Activated T-cell treated with anti-CD3 and anti-CD28 coated beads, Interleukin-2, amount 50 U/mL, for 24 hours (primary cell): ENCODE results near the gene DCAF15.
"Not testable (repeated sequence)": the region's sequence is repeated elsewhere in the genome, so short reads cannot be mapped to it uniquely, and the experiment has no call there.

Experiments
- DNase-seq: peaks from one replicate; pipeline ENCODE4 v3.0.0-alpha.2; 2020
- H3K27ac Mint-ChIP-seq: 2 replicates; pipeline ENCODE4 v1.8.0; 2020; ENCODE audit warnings: mild to moderate bottlenecking, mixed read lengths
- H3K27me3 Mint-ChIP-seq: 2 replicates; pipeline ENCODE4 v1.8.0; 2020; ENCODE audit warnings: mixed read lengths
- H3K36me3 Mint-ChIP-seq: 2 replicates; pipeline ENCODE4 v1.8.0; 2020; ENCODE audit warnings: low read depth, mixed read lengths
- H3K4me1 Mint-ChIP-seq: 2 replicates; pipeline ENCODE4 v1.8.0; 2020; ENCODE audit warnings: low read depth, mixed read lengths
- H3K4me3 Mint-ChIP-seq: 2 replicates; pipeline ENCODE4 v1.8.0; 2020; ENCODE audit warnings: mild to moderate bottlenecking, moderate library complexity, mixed read lengths
- H3K9me3 Mint-ChIP-seq: 2 replicates; pipeline ENCODE4 v1.8.0; 2020; ENCODE audit warnings: mixed read lengths

Gene DCAF15

GRCh38 chr19:13959962-13960862, 7.9 kb downstream of the DCAF15 start:
- Mint-ChIP-seq H3K27me3 (no peaks in the 10 kb centered on the region), H3K36me3 (peaks cover 73% of the 10 kb centered on the region), H3K4me3 (no peak overlapping the region), H3K4me1 (no peaks in the 10 kb centered on the region), H3K9me3 (no peaks in the 10 kb centered on the region), H3K27ac (peak overlapping the region; percentile 40)
- no peak for DNase-seq

GRCh38 chr19:13960863-13961784, 8.8 kb downstream of the DCAF15 start:
- H3K36me3 Mint-ChIP-seq: peaks cover 71% of the 10 kb centered on the region
- peak overlapping the region; percentile 55 for H3K27ac Mint-ChIP-seq
- no peaks in the 10 kb centered on the region for H3K9me3 Mint-ChIP-seq
- no peaks in the 10 kb centered on the region for H3K4me1 Mint-ChIP-seq
- no peaks in the 10 kb centered on the region for H3K27me3 Mint-ChIP-seq
- no peak overlapping the region for H3K4me3 Mint-ChIP-seq
- no peak for DNase-seq

- Mint-ChIP-seq H3K36me3 (peaks cover 69% of the 10 kb centered on the region), H3K27ac (peak overlapping the region; percentile 55), H3K4me1 (no peaks in the 10 kb centered on the region), H3K27me3 (no peaks in the 10 kb centered on the region), H3K4me3 (no peak overlapping the region), H3K9me3 (no peaks in the 10 kb centered on the region)
- no peak for DNase-seq
Observed at GRCh38 chr19:13961826-13962698, 9.8 kb downstream of the DCAF15 start.

GRCh38 chr19:13962699-13963602, 10.6 kb downstream of the DCAF15 start:
- H3K27me3 Mint-ChIP-seq: no peaks in the 10 kb centered on the region
- peaks cover 69% of the 10 kb centered on the region for H3K36me3 Mint-ChIP-seq
- no peaks in the 10 kb centered on the region for H3K9me3 Mint-ChIP-seq
- DNase-seq: no peak
- no peak overlapping the region for H3K4me3 Mint-ChIP-seq
- H3K4me1 Mint-ChIP-seq: no peaks in the 10 kb centered on the region
- no peak overlapping the region for H3K27ac Mint-ChIP-seq

- Mint-ChIP-seq H3K36me3 (peaks cover 66% of the 10 kb centered on the region), H3K9me3 (no peaks in the 10 kb centered on the region), H3K27me3 (no peaks in the 10 kb centered on the region), H3K4me3 (no peak overlapping the region), H3K27ac (no peak overlapping the region), H3K4me1 (no peaks in the 10 kb centered on the region)
- no peak for DNase-seq
Observed at GRCh38 chr19:13963603-13964105, 11.3 kb downstream of the DCAF15 start.

GRCh38 chr19:13964776-13965175, 12.5 kb downstream of the DCAF15 start:
- no peaks in the 10 kb centered on the region for H3K9me3 Mint-ChIP-seq
- no peak overlapping the region for H3K4me3 Mint-ChIP-seq
- no peaks in the 10 kb centered on the region for H3K27me3 Mint-ChIP-seq
- no peak for DNase-seq
- peak overlapping the region; percentile 53 for H3K27ac Mint-ChIP-seq
- H3K36me3 Mint-ChIP-seq: peaks cover 68% of the 10 kb centered on the region
- no peaks in the 10 kb centered on the region for H3K4me1 Mint-ChIP-seq

- H3K4me3 Mint-ChIP-seq: no peak overlapping the region
- DNase-seq: no peak
- H3K27me3 Mint-ChIP-seq: no peaks in the 10 kb centered on the region
- H3K27ac Mint-ChIP-seq: peak overlapping the region; percentile 37
- H3K9me3 Mint-ChIP-seq: no peaks in the 10 kb centered on the region
- no peaks in the 10 kb centered on the region for H3K4me1 Mint-ChIP-seq
- H3K36me3 Mint-ChIP-seq: peaks cover 66% of the 10 kb centered on the region
Observed at GRCh38 chr19:13965377-13965896, 13.1 kb downstream of the DCAF15 start.

GRCh38 chr19:13965926-13966683, 13.8 kb downstream of the DCAF15 start:
- H3K4me1 Mint-ChIP-seq: no peaks in the 10 kb centered on the region
- no peak overlapping the region for H3K27ac Mint-ChIP-seq
- H3K36me3 Mint-ChIP-seq: peaks cover 64% of the 10 kb centered on the region
- H3K9me3 Mint-ChIP-seq: no peaks in the 10 kb centered on the region
- H3K4me3 Mint-ChIP-seq: no peak overlapping the region
- H3K27me3 Mint-ChIP-seq: no peaks in the 10 kb centered on the region
- DNase-seq: no peak

GRCh38 chr19:13966684-13967128, 14.4 kb downstream of the DCAF15 start:
- DNase-seq: no peak
- Mint-ChIP-seq H3K4me1 (no peaks in the 10 kb centered on the region), H3K9me3 (no peaks in the 10 kb centered on the region), H3K27me3 (no peaks in the 10 kb centered on the region), H3K4me3 (no peak overlapping the region), H3K27ac (no peak overlapping the region), H3K36me3 (peaks cover 63% of the 10 kb centered on the region)

- H3K27ac Mint-ChIP-seq, H3K27me3 Mint-ChIP-seq, H3K9me3 Mint-ChIP-seq, DNase-seq, H3K4me1 Mint-ChIP-seq, H3K4me3 Mint-ChIP-seq: not testable (repeated sequence)
- peaks cover 63% of the 10 kb centered on the region for H3K36me3 Mint-ChIP-seq
Observed at GRCh38 chr19:13967206-13967605, 14.9 kb downstream of the DCAF15 start.

GRCh38 chr19:13968383-13968935, 16.1 kb downstream of the DCAF15 start:
- no peaks in the 10 kb centered on the region for H3K27me3 Mint-ChIP-seq
- no peak for DNase-seq
- no peaks in the 10 kb centered on the region for H3K9me3 Mint-ChIP-seq
- no peak overlapping the region for H3K4me3 Mint-ChIP-seq
- no peaks in the 10 kb centered on the region for H3K4me1 Mint-ChIP-seq
- peaks cover 72% of the 10 kb centered on the region for H3K36me3 Mint-ChIP-seq
- no peak overlapping the region for H3K27ac Mint-ChIP-seq

GRCh38 chr19:13968999-13969398, 16.7 kb downstream of the DCAF15 start:
- no peak overlapping the region for H3K27ac Mint-ChIP-seq
- no peak for DNase-seq
- H3K9me3 Mint-ChIP-seq: no peaks in the 10 kb centered on the region
- peaks cover 2% of the 10 kb centered on the region for H3K4me1 Mint-ChIP-seq
- H3K36me3 Mint-ChIP-seq: peaks cover 72% of the 10 kb centered on the region
- H3K27me3 Mint-ChIP-seq: no peaks in the 10 kb centered on the region
- no peak overlapping the region for H3K4me3 Mint-ChIP-seq
